ENCODE results near the gene TP53TG5. TPM values are rescaled to one million over a fixed set of nuclear protein-coding genes. Genes with fewer than 3 reads are reported as not detected.
A peak's percentile ranks its signal among the peaks of the same experiment; 100 is the strongest.
"Not testable (repeated sequence)": the region's sequence is repeated elsewhere in the genome, so short reads cannot be mapped to it uniquely, and the experiment has no call there.

TP53TG5 gene
- polyA plus RNA-seq, 4 donors = 0.97 to 2.2 (median 1.5) TPM

- no peak for DNase-seq (ENCODE audit: low read depth in 4 of 4, low spot score in 2 of 4)
Observed at GRCh38 chr20:45368221-45368980, 9.7 kb downstream of the TP53TG5 start.

- no peak for DNase-seq (ENCODE audit: low read depth in 4 of 4, low spot score in 2 of 4)
Observed at GRCh38 chr20:45367126-45367525, 11.0 kb downstream of the TP53TG5 start.

- no peak for DNase-seq (ENCODE audit: low read depth in 4 of 4, low spot score in 2 of 4)
Observed at GRCh38 chr20:45366631-45367030, 11.5 kb downstream of the TP53TG5 start.

- no peak for DNase-seq (ENCODE audit: low read depth in 4 of 4, low spot score in 2 of 4)
Observed at GRCh38 chr20:45366192-45366591, 11.9 kb downstream of the TP53TG5 start.

- no peak for DNase-seq (ENCODE audit: low read depth in 4 of 4, low spot score in 2 of 4)
Observed at GRCh38 chr20:45365444-45365970, 12.6 kb downstream of the TP53TG5 start.

- no peak for DNase-seq (ENCODE audit: low read depth in 4 of 4, low spot score in 2 of 4)
Observed at GRCh38 chr20:45363611-45364492, 14.3 kb downstream of the TP53TG5 start.

- peak; percentile 97 to 99 (median 99) for DNase-seq (ENCODE audit: low read depth in 4 of 4, low spot score in 2 of 4)
Observed at GRCh38 chr20:45362804-45363610, 15.1 kb downstream of the TP53TG5 start, which contains the start of gene SYS1. Gene SYS1 (plus strand): TSS chr20:45363156. CDS start chr20:45363532, 376 bp downstream.

GRCh38 chr20:45361793-45362192 lies 16.3 kb downstream of the TP53TG5 start:
- DNase-seq (ENCODE audit: low read depth in 4 of 4, low spot score in 2 of 4) = no peak

GRCh38 chr20:45359406-45360148 lies 18.5 kb downstream of the TP53TG5 start:
- DNase-seq (ENCODE audit: low read depth in 4 of 4, low spot score in 2 of 4) = no peak

GRCh38 chr20:45359069-45359405 lies 19.1 kb downstream of the TP53TG5 start:
- DNase-seq (ENCODE audit: low read depth in 4 of 4, low spot score in 2 of 4) = no peak

- DNase-seq (ENCODE audit: low read depth in 4 of 4, low spot score in 2 of 4) = no peak
Observed at GRCh38 chr20:45358282-45359068, 19.6 kb downstream of the TP53TG5 start.

- no peak for DNase-seq (ENCODE audit: low read depth in 4 of 4, low spot score in 2 of 4)
Observed at GRCh38 chr20:45355209-45356084, 22.7 kb downstream of the TP53TG5 start.

GRCh38 chr20:45354423-45355208 lies 23.5 kb downstream of the TP53TG5 start:
- no peak for DNase-seq (ENCODE audit: low read depth in 4 of 4, low spot score in 2 of 4)

- DNase-seq (ENCODE audit: low read depth in 4 of 4, low spot score in 2 of 4) = no peak
Observed at GRCh38 chr20:45353746-45354145, 24.4 kb downstream of the TP53TG5 start.

- no peak for DNase-seq (ENCODE audit: low read depth in 4 of 4, low spot score in 2 of 4)
Observed at GRCh38 chr20:45352729-45353128, 25.4 kb downstream of the TP53TG5 start.

GRCh38 chr20:45350795-45351194 lies 27.3 kb downstream of the TP53TG5 start:
- not testable (repeated sequence) for DNase-seq (ENCODE audit: low read depth in 4 of 4, low spot score in 2 of 4)

GRCh38 chr20:45350217-45350616 lies 27.9 kb downstream of the TP53TG5 start:
- no peak for DNase-seq (ENCODE audit: low read depth in 4 of 4, low spot score in 2 of 4)

All from left renal cortex interstitium (tissue), 4 donors.